GM21423 (cell line): ENCODE measurements around the gene BARD1.

ENCODE experiments used
- ATAC-seq: cut with Tn5 transposase; IDR thresholded peaks from one replicate; pipeline ENCODE4 v1.9.1; 2021; ENCODE audit warnings: mild to moderate bottlenecking, moderate library complexity; ENCODE audit not compliant: unreplicated experiment

BARD1 gene

DNA sequence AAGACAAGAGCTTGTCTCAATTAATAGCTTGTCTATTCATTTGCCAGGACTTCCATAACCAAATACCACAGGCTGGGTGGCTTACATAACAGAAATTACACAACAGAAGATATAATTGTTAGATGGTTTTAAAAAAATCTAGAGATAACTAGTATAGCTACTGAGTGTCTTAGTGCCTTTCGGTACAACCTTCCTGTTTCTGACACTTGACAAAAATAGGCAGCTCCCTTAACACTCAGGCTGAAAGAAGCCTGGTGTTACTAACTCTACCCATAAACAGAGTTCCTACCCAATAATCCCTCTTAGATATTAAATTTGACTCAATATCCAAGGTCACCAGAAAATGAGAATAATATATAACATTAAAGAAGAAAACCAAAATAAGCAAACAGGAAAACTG is 129.7 kb downstream of the BARD1 start:
- ATAC-seq, result no peak

GRCh38 chr2:214676421-214677089 is 132.9 kb downstream of the BARD1 start:
- no peak for ATAC-seq
